Mucosa of stomach (tissue), 1 donor: ENCODE data around the gene GSG1.
"Not testable (repeated sequence)": the region's sequence is repeated elsewhere in the genome, so short reads cannot be mapped to it uniquely, and the experiment has no call there.

ENCODE experiments used
- H3K27me3 ChIP-seq: one replicate; pipeline ENCODE4 v1.7.0; 2013; ENCODE audit warnings: mild to moderate bottlenecking, low read length; ENCODE audit not compliant: control insufficient read depth, insufficient read depth
- H3K36me3 ChIP-seq: one replicate; pipeline ENCODE4 v1.7.0; 2013; ENCODE audit warnings: low read length; ENCODE audit not compliant: control insufficient read depth, insufficient read depth
- H3K4me1 ChIP-seq: one replicate; pipeline ENCODE4 v1.7.0; 2013; ENCODE audit warnings: mild to moderate bottlenecking, low read length; ENCODE audit not compliant: control insufficient read depth, insufficient read depth
- H3K4me3 ChIP-seq: one replicate; pipeline ENCODE4 v1.7.0; 2013; ENCODE audit warnings: low read length
- H3K9ac ChIP-seq: one replicate; pipeline ENCODE4 v1.7.0; 2013; ENCODE audit warnings: mild to moderate bottlenecking, low read length, moderate library complexity
- H3K9me3 ChIP-seq: one replicate; pipeline ENCODE4 v1.7.0; 2013; ENCODE audit warnings: mild to moderate bottlenecking, low read length, moderate library complexity; ENCODE audit not compliant: control insufficient read depth
- donor health status: Pancreatic carcinoma.

The GSG1 gene

DNA sequence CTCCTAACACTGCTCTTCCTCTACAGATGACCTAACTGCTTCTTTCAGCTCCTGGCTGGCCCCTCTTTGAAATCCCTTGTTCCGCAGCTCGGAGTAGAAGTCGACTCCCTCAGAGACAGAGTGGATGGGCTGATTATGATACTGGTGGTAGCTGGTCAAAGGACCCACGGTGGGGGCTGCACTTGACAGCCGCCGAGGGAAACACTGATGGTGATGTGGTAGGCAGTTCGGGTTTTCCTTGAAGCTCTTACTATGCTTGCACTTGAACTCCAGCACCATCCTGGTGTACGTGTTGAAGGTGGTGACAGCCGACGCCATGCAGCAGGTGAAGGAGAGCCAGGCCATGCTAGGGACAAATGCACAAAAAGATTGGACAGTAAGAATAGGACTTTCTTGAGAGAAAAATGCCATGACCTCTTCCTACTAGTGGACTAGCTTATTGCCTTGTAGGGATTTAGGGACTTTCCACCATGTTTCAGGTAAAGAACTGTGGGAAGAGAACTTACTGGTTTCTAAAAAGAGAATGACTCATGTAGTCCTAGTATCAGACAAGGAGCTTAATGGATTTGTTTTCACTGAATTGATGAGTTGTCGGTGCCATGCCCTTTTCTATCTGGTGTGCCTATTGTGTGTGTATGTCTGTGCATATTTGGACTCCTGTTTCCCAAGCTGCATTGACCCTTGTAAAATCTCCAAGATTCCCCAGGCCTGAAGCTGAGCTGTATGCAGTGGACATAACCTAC lies 18.4 kb downstream of the GSG1 start:
- H3K9ac ChIP-seq: no peak overlapping the region
- peaks cover 31% of the 10 kb centered on the region for H3K27me3 ChIP-seq
- no peak overlapping the region for H3K4me3 ChIP-seq

DNA sequence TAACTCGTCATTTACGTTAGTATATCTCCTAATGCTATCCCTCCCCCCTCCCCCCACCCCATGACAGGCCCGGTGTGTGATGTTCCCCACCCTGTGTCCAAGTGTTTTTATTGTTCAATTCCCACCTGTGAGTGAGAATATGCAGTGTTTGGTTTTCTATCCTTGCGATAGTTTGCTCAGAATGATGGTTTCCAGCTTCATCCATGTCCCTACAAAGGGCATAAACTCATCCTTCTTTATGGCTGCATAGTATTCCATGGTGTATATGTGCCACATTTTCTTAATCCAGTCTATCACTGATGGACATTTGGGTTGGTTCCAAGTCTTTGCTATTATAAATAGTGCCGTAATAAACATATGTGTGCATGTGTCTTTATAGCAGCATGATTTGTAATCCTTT lies 19.8 kb downstream of the GSG1 start:
- H3K4me1 ChIP-seq, H3K9me3 ChIP-seq, H3K4me3 ChIP-seq, H3K9ac ChIP-seq, H3K36me3 ChIP-seq: not testable (repeated sequence)
- H3K27me3 ChIP-seq: peaks cover 22% of the 10 kb centered on the region

More for the DNA sequence above, 18.4 kb downstream of the GSG1 start:
- no peaks in the 10 kb centered on the region for H3K4me1 ChIP-seq
- no peaks in the 10 kb centered on the region for H3K36me3 ChIP-seq
- H3K9me3 ChIP-seq: no peaks in the 10 kb centered on the region

DNA sequence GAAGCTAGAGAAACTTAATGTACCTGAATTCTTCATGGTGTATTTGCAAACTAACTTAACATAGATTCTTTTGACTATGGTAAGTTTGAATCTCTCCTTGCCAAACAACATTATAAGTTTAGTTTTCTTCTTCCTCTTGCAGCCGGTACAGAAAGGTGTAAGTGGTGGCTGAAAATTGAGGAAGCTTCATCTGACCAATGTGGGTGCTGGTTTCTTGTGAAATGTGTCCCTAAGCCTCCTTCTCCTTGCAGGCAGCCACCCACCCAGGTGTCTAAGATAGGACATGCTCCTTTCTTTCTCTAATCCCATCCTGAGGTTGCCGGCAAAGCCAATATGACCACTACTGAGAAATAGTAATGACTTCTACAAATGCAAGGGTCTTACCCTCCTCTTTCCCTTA lies 20.6 kb downstream of the GSG1 start:
- peaks cover 17% of the 10 kb centered on the region for H3K27me3 ChIP-seq

DNA sequence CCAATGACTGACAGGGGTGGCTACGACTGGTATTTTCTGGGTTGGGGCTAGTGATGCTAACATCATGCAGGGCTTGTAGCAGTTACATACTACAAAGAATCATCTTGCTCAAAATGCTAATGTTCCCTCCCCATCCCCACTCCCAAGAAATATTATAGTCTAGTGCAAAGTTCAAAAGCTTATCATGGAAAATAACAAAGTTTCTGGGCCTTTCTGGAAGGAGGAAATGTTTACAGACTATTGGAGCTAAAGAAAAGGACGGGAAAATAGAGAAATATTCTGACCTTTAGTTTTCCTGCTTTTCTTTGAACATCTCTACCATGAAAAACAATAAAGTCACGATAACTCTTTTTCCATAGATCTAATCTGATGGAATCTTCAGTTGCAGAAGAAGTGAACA lies 23.2 kb downstream of the GSG1 start:
- Histone ChIP-seq H3K4me3 (no peak overlapping the region), H3K9me3 (no peaks in the 10 kb centered on the region), H3K9ac (no peak overlapping the region), H3K4me1 (no peaks in the 10 kb centered on the region), H3K27me3 (peaks cover 7% of the 10 kb centered on the region), H3K36me3 (no peaks in the 10 kb centered on the region)

More for the DNA sequence above, 20.6 kb downstream of the GSG1 start:
- Histone ChIP-seq H3K9me3 (no peaks in the 10 kb centered on the region), H3K4me1 (no peaks in the 10 kb centered on the region), H3K9ac (no peak overlapping the region), H3K4me3 (no peak overlapping the region), H3K36me3 (no peaks in the 10 kb centered on the region)

DNA sequence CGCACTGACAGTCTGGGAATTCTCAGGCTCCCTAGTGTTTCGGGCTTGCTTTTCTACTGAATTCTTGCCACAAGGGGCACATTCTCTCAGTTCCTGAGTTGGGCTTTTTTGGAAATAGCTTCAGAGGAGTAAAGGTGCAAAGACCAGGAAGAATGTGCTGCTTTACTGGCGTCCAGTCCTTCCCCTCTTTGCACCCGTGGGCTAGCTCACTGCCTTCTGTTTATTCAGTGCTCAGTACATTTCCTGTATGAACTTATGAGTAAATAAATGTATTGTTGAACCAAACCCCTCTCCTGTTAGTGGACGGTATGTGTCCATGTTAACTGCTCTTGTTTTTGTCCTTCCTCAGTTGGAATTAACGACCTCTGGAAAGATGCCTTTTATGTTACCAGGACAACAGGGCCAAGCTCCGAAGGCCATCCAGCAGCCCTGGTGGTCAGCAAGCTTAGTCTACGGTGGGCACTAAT lies 24.0 kb downstream of the GSG1 start:
- Histone ChIP-seq H3K27me3 (peaks cover 6% of the 10 kb centered on the region), H3K9me3 (no peaks in the 10 kb centered on the region), H3K36me3 (no peaks in the 10 kb centered on the region), H3K4me1 (no peaks in the 10 kb centered on the region), H3K4me3 (no peak overlapping the region), H3K9ac (no peak overlapping the region)

DNA sequence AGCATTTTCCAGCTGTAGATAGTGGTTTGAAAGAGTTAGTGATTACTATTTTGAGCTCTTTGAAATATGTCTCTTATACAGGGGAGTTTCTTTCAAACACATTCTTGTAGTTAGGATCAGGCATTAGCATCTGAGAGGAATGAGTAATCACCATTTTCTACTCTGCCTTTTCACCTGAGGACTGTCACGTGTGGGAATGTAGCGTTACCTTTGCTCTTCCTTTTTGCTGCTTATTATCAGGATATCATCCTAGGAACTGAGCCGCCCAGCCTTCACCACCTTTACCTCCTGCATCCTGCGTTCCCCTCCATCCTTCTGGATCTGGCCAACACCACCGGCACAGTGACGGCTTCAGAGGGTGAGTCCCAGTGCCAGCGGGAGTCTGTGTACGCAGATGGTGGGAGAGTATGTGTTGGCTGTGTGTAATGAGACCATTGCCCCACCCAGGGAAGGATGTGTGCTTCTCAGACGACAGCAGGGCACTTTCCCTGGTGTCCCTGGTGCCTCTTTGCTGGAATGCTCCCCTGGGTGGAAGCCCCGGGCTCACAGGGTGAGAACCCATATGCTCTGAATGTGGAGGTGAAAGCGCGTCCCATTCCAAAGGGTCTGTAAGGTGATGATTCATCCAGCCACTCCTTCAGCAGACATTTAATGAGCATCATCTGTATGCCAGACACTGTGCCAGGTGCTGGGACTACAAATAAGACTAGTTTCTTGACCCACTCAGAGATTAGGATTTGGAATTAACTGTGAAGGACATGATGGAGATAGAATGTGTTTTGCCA lies 27.5 kb downstream of the GSG1 start:
- Histone ChIP-seq H3K4me3 (no peak overlapping the region), H3K9ac (no peak overlapping the region), H3K27me3 (no peaks in the 10 kb centered on the region), H3K36me3 (no peaks in the 10 kb centered on the region), H3K9me3 (no peaks in the 10 kb centered on the region), H3K4me1 (no peaks in the 10 kb centered on the region)

DNA sequence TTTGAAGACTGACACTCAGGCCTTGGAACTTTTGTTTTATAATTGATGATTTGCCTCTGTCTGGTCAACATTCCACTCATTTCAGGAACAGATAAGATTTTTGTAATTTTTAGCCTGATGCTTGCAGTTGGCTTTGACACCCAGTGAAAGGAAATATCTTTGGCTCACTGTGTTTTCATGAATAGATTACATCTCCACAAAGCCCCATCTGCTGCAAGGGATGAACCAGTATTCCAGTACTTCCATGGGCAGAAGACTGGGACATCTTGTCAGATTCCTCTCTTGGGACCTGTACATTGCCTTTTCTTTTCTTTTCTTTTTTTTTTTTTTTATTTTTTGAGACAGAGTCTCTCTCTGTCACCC lies 28.4 kb downstream of the GSG1 start:
- H3K9me3 ChIP-seq: no peaks in the 10 kb centered on the region
- no peak overlapping the region for H3K4me3 ChIP-seq
- no peaks in the 10 kb centered on the region for H3K4me1 ChIP-seq
- no peak overlapping the region for H3K9ac ChIP-seq
- H3K36me3 ChIP-seq: no peaks in the 10 kb centered on the region
- no peaks in the 10 kb centered on the region for H3K27me3 ChIP-seq

DNA sequence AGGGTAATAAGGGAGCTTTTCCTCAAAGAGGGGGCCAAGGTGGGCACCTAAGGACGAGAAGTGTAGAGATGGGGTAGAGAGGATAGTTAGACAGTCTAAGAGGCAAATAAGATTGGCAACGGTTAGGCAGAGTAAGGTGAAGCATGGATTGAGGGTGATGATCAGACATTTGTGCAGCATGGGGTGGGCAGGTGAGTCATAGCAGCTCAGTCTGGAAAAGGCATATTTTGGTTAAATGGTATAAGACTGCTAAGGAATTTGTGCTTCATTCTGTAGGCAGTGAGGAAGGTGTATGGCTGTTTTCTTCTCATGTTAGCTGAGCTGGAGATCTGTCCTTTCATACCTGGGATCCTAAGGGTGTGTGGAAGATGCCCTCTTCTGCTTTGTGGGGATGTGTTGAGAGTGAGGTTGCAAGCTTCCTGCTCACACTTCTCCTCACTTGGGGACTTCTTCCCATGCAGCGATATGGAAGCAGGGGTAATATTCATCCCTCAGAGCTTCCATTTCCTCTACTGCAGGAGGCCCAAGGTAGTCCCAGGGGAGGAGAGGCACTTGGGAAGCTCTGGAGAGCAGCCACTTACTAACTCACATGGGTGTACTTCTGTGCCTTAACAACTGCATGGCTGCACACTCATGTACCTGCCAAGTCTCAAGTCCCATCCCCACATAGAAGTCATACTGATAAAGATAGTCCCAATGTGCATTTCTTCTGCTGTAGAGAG lies 28.9 kb downstream of the GSG1 start:
- no peak overlapping the region for H3K4me3 ChIP-seq
- H3K4me1 ChIP-seq: no peaks in the 10 kb centered on the region
- no peaks in the 10 kb centered on the region for H3K9me3 ChIP-seq
- no peaks in the 10 kb centered on the region for H3K36me3 ChIP-seq
- H3K9ac ChIP-seq: no peak overlapping the region
- H3K27me3 ChIP-seq: no peaks in the 10 kb centered on the region

DNA sequence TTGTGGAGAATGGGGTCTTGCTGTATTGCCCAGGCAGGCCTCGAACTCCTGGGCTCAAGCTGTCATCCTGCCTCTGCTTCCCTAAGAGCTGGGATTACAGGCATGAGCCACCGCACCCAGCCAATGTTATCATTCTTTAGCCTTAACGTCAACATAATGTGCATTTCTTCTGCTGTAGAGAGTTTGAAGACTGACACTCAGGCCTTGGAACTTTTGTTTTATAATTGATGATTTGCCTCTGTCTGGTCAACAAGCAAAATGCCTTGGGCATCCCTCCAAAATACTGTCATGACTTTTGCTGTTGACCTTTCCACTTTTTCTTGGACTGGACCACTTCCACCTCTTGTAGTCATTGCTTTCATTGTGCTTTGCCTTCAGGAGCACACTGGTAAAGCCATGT lies 30.3 kb downstream of the GSG1 start:
- Histone ChIP-seq H3K36me3 (no peaks in the 10 kb centered on the region), H3K4me3 (no peak overlapping the region), H3K27me3 (no peaks in the 10 kb centered on the region), H3K4me1 (no peaks in the 10 kb centered on the region), H3K9ac (no peak overlapping the region), H3K9me3 (no peaks in the 10 kb centered on the region)

DNA sequence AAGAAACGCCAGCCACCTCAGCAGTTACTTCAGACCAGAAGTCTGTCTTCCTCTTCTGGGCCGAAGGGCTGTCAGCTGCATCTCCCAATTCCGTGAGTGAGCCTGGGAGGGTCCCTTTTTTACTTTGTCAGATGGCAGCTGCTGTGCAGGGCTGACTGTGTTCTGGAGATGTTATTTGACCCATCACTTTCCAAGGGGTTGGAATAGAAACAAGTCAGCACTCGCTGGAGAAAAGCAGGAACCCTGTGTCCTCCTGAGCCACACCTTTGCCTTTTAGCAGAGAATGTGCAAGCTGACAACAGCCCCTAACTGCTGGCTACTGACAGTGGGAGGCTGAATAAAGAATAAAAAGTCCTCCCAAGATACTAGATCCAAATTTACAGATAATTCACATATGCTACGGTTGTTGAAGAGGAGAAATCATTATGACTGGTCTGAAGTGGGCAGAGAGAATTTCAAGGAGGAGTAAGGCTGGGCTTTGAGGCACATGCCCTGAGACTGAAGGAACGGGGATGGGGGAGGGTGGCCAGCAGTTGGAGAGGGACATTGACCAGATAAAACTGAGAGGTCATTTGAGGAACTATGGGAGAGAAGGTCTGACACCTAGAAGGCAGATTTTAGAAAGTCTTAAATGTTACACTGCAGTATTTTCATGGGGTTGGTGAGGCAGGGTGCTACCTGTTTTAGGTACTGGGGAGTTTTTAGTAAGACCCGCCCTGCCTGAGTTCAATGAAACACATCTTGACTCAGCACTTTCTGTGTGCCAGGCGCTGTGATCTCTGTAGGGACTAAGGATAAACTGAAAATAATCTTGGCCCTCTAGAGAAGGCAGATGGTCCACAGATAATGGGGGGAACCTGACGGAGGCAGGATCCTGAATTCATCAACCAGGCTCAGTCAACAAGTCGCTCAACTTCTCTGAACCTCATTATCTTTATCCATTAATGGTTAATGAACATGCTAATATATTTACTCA lies 31.9 kb downstream of the GSG1 start:
- H3K9ac ChIP-seq: no peak overlapping the region
- no peaks in the 10 kb centered on the region for H3K4me1 ChIP-seq
- no peaks in the 10 kb centered on the region for H3K9me3 ChIP-seq
- no peaks in the 10 kb centered on the region for H3K27me3 ChIP-seq
- no peaks in the 10 kb centered on the region for H3K36me3 ChIP-seq
- H3K4me3 ChIP-seq: no peak overlapping the region

DNA sequence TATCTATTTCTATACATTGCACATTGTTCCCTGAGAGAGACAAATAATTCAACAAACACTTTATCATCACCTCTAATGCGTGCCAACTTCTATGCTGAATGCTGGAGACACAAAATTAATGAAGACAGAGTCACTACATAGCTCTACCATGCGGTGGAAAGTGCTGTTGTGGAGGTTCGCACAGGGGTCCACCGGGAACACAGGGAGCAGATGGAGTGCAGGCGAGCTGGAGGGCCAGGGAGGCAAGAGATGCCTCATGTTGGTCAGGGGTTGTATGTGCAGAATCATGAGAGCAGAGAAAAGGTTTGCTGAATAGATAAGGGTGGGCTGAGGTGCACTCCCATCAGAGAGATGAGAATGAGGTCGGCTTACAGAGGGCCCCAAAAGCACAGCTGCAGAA lies 34.1 kb downstream of the GSG1 start:
- no peak overlapping the region for H3K9ac ChIP-seq
- no peak overlapping the region for H3K4me3 ChIP-seq
- no peaks in the 10 kb centered on the region for H3K4me1 ChIP-seq
- H3K36me3 ChIP-seq: no peaks in the 10 kb centered on the region
- no peaks in the 10 kb centered on the region for H3K9me3 ChIP-seq
- H3K27me3 ChIP-seq: no peaks in the 10 kb centered on the region
